Kidney glomerular epithelial cell (primary cell): ENCODE measurements around the gene SRCAP.

ENCODE experiments used
- DNase-seq: peaks from one replicate; lab custom pipeline; 2025; lab: John Stamatoyannopoulos, UW

SRCAP gene

DNA sequence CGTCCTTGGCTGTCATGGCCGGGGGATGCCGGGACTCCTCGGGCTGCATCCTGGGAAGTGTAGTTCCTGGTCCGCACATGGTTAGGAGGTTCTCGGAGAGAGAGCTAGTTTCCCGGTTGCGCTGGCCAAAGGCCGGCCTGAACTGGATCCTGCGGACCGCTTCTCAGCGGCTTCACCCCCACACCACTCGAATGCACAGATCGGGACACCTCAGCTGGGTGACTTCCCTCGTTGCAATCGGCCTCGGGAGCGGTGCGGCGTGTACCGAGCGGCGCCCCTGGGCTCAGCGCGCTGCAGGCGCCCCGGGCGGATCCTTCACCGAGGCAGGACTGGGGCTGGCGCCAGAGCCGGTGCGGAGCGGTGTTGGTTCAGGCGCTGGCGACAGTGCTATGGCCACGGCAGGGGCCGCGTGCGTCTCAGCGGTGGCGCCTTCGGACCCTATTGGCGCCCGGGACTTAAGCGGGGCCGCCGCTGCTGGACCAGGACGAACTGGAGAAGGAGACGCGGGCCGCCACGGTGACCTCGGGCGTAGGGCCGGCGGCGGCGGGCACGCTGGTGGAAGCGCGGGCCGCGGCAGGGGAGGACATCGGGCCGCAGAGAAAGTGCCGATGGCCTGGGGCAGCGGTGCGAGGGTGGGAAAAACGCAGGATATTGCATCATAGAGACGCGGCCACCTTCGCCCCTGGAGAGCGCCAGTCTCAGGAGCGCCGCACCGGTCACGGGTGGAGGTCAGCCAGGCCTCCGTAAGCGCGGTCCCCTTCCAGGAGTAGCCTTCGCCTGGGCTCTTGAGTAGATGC is 76.6 kb downstream of the SRCAP start:
- DNase-seq: peak; percentile 65

DNA sequence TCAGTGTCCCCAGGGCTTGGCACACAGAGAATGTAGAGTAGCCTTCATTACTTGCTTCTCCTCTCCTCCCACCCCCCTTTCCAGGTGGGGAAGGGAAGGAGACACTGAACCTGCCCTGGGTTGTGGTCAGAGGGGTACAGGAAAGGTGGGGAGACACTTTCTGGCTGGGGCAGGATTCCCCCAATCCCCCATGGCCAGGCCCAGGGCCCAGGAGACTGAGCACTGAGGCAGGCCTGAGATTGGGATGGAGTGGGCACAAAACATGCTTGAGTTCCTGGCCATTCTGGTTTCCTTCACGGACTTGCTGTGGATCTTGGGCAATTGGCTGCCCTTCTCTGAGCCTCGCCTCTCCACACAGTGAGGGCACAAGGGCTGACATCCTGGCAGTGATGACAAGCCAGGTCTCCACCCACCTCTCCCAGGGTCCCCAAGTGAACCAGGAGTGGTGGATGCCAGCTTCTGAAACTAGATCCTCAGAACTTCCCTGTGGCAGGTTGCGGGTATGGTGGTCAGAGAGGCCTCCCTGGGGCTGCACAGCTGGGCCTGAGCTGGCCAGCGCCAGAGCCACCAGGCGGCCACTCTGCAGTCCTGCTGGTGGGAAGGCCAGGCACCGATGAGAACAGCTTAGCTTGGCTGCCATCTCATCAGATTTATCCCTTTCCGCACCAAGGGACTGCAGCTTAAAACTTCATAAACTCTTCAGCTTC is 78.8 kb downstream of the SRCAP start:
- no peak for DNase-seq

DNA sequence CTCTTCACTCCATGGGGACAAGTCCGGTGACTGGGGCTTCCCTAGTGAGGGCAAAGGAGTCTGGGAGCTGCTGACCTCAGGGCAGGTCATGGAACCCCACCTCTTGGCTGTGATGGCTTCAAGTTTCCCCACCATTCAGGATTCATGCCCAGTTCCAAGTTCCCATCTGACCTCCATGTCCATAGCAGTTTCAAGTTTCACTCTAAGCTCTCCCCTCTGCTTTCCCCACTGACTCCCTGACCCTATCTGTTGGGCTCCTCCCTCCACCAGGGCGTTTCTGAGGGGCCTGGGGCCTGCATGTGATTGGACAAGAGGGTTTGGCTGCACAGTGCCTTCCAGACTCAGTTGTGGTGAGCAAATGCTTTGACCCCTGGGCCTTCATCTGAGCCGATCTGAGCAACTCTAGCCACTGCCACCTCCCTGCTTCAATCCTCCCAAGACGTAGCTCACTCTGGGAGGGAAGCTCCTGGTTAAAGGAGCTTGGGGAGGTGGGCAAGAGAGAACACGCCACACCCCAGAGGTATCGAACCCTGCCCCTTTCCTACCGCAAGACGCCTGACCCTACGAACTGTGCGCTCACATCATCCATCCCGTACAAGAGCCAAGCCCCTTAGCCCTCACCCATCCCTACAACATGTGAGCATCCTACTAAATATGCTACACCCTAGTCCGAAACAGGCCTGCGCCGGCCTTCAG is 79.7 kb downstream of the SRCAP start:
- DNase-seq: no peak

DNA sequence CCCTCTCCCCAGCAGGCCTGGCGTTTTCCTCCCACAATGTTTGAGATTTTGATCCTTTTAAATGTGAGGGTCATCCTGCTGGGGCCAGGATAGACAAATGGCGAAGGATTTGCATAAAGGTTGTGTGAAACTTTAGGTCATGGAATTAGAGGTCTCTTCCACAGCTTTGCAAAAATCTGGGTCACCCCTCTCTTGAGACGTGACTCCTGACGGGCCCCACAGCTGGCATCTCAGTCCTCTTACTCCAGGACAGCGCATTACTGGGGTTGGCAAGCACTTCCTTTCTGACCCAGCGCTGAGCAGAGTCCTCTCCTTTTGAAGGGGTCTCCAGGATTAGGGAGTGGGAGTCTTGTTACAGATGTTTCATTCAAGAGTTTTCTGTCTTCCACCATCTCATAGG is 80.6 kb downstream of the SRCAP start:
- DNase-seq: no peak

DNA sequence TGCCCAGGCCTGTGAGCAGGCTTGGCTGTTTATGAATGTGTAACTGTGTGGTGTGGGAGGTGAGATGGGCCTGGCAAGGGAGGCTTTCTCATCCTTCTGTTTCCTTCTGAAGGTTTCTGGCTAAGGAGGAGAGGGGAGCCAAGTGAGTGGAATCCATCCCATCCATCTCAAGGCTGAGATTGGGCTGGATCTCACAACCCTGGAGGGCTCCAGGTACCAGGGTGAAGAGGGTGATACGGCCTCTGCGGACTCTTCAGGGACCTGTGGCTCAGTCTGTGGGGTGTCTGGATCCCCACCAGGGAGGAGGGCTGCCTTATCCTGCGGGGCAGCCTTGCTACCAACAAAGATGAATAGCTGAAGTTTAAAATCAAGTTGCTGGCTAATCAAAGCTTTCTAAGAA is 81.0 kb downstream of the SRCAP start:
- DNase-seq: no peak

DNA sequence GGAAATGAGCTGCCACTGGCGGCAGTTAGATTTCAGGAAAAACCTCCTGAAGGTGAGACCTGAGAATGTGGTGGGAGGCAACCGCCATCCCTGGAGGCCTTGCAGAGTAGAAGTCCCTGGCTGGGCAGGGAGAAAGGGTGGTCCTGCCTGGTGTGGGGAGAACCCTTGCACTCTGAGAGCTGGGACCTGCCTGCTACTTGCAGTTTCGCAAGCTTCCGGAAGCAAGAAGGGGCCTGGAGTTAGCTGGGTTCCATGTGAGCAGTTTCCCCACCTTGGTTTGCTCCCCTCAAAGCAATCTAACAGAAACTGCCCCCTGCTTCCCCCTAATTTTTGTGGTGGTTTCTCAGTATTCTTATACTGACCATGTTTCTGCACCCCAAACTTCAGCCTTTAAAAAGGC is 81.6 kb downstream of the SRCAP start:
- no peak for DNase-seq

DNA sequence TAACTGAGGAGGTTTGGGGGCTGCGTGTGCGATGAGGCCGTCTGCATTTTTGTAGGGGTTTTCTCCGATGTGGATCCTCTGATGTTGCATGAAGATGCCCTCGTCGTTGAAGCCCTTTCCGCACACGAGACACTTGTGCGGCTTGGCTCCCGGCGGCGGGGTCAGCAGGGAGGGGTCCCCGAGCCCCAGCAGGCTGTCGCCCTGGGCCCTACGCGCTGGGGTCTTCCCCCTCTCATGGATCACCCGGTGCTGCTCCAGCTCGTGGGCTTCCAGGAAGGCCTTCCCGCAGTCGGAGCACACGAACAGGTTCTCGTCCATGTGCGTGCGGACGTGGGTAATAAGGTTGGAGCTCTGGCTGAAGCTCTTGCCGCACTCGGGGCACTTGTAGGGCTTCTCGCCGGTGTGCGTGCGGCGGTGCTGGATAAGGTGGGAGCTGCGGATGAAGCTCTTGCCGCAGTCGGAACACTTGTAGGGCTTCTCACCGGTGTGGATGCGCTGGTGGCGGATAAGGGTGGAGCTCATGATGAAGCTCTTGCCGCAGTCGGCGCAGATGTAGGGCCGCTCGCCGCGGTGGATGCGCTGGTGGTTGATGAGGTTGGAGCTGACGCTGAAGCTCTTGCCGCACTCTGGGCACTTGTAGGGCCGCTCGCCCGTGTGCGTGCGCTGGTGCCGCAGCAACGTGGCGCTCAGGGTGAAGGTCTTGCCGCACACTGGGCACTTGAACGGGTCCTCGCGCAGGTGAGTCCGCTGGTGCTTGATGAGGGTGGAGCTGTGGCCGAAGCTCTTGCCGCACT is 83.7 kb downstream of the SRCAP start:
- DNase-seq: no peak

DNA sequence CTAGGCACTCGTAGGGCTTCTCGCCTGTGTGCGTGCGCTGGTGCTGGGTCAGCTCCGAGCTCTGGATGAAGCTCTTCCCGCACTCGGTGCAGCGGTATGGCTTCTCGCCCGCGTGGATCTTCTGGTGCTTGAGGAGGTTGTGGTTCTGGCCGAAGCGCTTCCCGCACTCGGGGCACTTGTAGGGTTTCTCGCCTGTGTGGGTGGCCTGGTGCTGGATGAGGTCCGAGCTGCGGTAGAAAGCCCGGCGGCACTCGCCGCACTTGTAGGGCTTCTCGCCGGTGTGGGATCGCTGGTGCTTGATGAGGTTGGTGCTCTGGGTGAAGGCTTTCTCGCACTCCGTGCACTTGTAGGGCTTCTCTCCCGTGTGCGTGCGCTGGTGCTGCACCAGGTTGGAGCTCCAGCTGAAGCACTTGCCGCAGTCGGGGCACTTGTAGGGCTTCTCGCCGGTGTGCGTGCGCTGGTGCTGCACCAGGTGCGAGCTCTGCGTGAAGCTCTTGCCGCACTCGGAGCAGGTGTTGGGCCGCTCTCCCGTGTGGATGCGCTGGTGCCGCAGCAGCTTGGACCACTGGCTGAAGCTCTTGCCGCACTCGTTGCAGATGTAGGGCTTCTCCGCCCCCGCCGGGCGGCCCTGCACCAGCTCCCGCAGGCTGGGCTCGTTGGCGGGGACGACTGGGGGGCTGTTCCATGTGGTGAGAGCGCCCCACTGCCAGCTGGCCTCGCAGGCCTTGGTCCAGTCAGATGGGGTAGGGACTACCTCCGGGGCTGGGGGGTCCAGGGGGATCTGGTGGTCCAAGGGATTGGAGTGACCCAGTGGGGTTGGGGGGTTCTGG is 84.5 kb downstream of the SRCAP start:
- DNase-seq: no peak

DNA sequence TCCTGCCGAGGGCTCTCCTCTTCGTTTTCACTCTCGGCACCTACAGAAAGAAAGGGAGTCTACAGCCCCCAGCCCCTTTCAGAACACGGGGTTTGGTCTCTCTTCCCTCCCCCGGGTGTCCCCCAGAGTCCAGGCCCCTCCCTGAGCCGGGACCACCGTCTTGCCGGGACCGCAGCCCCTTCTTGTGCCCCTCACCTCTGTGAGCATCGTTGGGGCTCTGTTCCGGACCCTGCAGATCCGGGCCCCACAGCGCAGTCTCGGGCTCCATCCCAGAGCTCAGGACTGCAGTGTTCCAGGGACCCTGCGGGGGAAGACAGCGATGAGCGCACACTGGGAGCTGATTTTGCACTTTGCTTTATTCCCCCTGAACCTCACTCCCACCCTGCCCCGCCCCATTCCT is 85.2 kb downstream of the SRCAP start:
- DNase-seq: no peak

DNA sequence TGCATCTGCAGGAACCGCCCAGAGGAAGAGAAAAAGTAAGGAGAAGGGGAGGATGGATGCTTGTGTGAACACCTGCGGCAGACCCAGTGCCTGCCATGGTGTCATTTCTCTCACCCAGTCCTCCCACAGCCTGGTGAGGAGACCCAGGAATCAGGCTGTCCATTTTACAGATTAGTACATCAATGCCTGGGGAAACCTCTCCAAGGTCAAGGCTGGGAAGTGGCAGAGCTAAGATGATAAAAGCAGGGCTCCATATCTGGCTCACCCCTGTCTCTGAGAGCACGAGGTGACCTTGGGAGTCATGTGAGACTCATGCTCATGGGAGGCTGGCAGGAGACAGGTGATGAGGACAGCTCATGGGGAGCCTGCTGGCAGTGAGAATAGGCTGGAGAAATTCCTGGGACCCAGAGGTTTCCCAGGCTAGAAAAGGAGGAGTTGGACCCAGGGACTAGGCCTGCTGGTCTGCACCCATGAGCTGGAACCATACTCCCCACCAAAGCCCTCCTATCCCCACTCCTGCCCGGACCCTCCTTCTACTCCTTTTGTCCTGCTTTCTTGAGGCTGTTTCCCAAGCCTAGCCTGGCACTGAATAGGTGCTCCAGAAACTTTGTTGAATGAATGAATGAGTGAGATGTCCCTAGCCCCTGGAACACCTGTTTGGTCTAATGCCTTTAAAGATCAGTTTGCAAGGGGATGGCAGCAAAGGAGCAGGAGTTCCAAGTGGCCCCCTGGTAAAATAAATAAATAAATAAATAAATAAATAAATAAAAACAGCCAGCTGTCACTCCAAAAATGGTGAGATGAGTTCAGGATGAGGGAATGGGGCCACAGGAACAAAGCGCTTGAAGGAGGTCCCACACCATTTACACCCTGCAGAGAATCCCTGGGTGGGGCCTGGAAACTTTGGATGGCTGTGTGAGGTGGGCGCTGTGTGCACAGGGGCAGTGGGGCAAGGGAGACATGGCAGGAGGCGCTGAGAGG is 86.4 kb downstream of the SRCAP start:
- DNase-seq: no peak

DNA sequence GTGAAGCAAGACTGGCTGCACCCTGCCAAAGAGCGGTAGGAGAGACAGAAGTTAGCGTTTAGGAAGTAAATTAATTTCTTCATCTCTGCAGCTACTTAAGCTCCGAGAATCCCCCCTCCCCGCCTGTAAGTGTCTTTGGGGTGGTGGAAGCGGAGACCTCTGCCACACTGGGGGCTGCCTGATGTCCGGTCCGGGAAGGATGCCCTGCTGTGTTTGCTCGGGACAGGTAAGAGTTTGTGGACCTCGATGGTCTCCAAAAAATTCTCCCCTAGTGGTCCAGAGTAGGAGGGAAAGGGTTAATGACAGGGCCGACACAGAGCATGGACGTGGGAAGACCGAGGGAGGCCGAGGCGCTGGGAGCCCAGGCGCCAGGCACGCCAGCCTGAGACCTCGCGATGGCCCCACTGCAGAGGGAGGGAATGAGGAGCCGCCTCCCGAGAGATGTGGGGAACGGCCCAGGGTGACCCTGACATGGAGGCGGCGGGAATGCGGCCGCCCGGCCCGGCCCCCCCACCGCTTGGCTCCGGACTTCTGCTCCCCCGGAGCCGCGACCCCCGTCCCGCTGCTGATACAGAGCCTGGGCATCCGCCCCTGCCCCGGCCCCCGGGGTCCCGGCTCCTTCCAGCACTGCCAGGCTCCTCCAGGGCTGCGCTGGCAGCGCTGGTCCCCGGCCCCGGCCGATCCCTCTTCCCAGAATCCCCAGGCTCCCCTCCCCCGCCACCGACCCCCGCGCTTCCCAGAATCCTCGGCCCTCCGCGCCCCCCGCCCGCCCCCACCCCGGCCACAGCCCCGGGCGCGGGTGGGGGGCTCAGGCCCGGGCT is 87.4 kb downstream of the SRCAP start:
- peak; percentile 26 for DNase-seq

DNA sequence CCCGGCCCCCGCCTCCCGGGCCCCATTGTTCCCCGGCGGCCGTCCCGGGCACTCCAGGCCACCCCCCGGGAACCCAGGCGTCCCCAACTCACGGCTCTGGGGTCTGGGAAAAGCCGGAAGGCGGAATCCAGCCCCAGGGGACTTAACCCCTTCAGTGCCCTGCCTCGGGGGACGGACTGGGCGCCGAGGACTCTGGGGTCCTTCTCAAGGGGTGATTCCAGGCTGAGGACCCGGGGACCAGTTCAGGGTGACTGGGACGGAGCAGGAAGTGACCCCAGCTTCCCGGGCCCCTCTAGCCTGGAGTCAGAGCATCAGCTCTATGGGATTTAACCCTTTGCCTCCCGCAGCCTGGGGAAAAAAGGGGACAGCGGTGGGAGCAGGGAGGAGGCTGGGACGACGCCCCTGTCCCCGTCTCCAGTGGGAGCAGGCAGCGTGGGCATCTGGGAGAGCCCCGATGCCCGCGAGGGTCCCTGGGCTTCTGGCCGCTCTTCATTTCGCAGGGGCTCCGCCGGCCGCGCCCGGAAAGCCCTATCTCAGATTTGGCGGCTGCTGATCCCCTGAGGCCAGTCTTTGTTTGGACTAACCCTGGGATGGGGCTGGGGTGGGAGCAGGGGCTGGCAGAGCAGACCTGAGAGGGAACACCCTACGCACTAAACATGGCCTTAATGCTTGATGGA is 88.1 kb downstream of the SRCAP start, which contains the start of gene ZNF629:
Gene ZNF629 (minus strand): TSS at position 270 of the 677 bp plus-strand sequence. CDS start 2,723 bp downstream, outside the sequence.
- DNase-seq: peak; percentile 20

DNA sequence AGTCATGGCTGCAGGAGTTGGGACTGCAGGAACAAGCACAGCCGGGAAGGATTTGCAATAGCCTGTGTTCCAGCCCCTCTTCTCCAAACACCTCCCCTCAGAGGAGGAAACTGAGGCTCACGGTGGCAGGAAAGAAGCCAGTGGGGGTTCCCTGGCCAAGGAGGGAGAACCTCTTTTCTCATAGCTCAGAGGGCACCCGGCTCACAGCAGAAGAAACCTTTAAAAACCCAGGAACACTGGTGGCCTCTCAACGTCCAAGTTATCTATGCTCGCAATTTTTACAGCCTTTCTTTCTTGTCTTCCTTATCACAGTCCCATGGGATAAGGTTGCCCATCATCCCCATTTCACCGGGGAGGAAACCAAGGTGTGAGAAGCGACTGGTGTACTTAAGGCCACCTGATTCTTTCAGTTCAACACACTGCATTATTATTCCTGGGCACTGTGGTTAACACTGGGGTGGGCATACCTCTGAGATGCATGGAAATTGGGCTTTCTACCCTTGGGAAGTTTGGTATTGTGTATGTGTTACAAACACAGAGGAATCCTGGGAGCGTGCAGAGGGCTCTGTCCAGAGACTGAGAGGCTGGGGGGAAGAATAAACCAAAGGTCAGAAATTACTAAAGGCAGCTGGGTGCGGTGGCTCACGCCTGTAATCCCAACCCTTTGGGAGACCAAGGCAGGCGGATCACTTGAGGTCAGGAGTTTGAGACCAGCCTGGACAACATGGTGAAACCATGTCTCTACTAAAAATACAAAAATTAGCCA is 88.8 kb downstream of the SRCAP start:
- DNase-seq: peak; percentile 5
